Activated CD4-positive, alpha-beta memory T cell treated with anti-CD3 and anti-CD28 coated beads for 36 hours (primary cell): ENCODE measurements around the gene C1GALT1C1L. TPM values are rescaled to one million over a fixed set of nuclear protein-coding genes. Genes with fewer than 3 reads are reported as not detected.
"Not testable (repeated sequence)": the region's sequence is repeated elsewhere in the genome, so short reads cannot be mapped to it uniquely, and the experiment has no call there.

ENCODE experiments used
- CTCF ChIA-PET: fragments of 350-600 bp; sonication (Branson Sonifier 250); formaldehyde crosslinking; loops from one replicate; lab custom pipeline; 2021; ENCODE audit warnings: antibody characterized with exemption, inconsistent platforms; lab: Charles Lee
- POLR2A ChIA-PET: fragments of 350-600 bp; sonication (Branson Sonifier 250); formaldehyde crosslinking; loops from one replicate; lab custom pipeline; 2021; ENCODE audit warnings: antibody characterized with exemption; lab: Charles Lee
- DNase-seq: peaks from one replicate; pipeline ENCODE4 v3.0.0-alpha.2; 2020
- H3K27ac Mint-ChIP-seq: one replicate; pipeline ENCODE4 v1.8.0; 2021; ENCODE audit warnings: mixed read lengths
- H3K27me3 Mint-ChIP-seq: one replicate; pipeline ENCODE4 v1.8.0; 2021; ENCODE audit warnings: mixed read lengths
- H3K36me3 Mint-ChIP-seq: one replicate; pipeline ENCODE4 v1.8.0; 2021; ENCODE audit warnings: mixed read lengths
- H3K4me1 Mint-ChIP-seq: one replicate; pipeline ENCODE4 v1.8.0; 2021; ENCODE audit warnings: low read depth, mixed read lengths
- H3K4me3 Mint-ChIP-seq: one replicate; pipeline ENCODE4 v1.8.0; 2021; ENCODE audit warnings: mild to moderate bottlenecking, mixed read lengths
- H3K9me3 Mint-ChIP-seq: one replicate; pipeline ENCODE4 v1.8.0; 2021; ENCODE audit warnings: mixed read lengths
- intact Hi-C: fragments of 100-400 bp; cut with micrococcal nuclease; formaldehyde crosslinking; loops from one replicate; pipeline ENCODE4 v1.15.1; 2023
- total RNA-seq, 2 experiments: library from RNA; stranded (reverse); gene quantifications; one replicate each; pipeline ENCODE4 v1.2.3, GENCODE V29; 2021

Gene C1GALT1C1L
- total RNA-seq, 2 experiments from 2014 or later = not detected

DNA sequence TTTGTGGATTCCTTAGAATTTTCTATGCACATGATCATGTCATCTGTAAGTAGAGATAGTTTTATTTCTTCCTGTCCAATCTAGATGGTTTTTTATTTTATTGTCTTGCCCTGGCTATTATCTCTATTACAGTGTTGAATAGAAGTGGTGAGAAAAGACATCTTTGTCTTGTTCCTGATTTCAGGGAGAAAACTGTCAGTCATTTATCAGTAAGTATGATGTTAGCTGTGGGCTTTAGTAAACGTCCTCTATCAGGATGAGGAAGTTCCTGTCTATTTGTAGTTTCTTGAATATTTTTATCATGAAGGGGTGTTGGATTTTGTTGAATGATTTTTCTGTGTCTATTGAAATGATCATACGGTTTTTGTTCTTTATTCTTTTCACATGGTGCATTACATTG, 33.9 kb downstream of the C1GALT1C1L start:
- ChIA-PET POLR2A (no interaction called here), CTCF (no interaction called here)
- Mint-ChIP-seq H3K4me1 (peaks cover 4% of the 10 kb centered on the region), H3K27me3 (peaks cover 6% of the 10 kb centered on the region), H3K9me3 (peaks cover 5% of the 10 kb centered on the region), H3K4me3 (no peak overlapping the region), H3K27ac (no peak overlapping the region), H3K36me3 (no peaks in the 10 kb centered on the region)
- DNase-seq = no peak
- intact Hi-C loops = no loop called here

- Mint-ChIP-seq H3K4me1 (peaks cover 14% of the 10 kb centered on the region), H3K36me3 (no peaks in the 10 kb centered on the region), H3K9me3 (peaks cover 5% of the 10 kb centered on the region), H3K4me3 (peak within 1 kb of the TSS; percentile 82), H3K27me3 (peaks cover 34% of the 10 kb centered on the region), H3K27ac (no peak within 1 kb of the TSS)
- DNase-seq = peak; percentile 92
- ChIA-PET CTCF (interaction anchor here (0.5 to 1.1 kb wide), 4 partner anchors 32 to 116 kb away, joined by 3 to 4 read pairs (median 3); no protein-coding TSS in a partner anchor), POLR2A (interaction anchor here (1.6 kb wide), 1 partner anchor 41 kb away, joined by 4 read pairs; the partner anchor contains the start of gene THADA)
- intact Hi-C loops = loop anchor here (10.0 kb wide), 1 partner anchor 138 kb away; the partner anchor contains the start of gene DYNC2LI1
Measured at GRCh38 chr2:43637030-43637803, 39.0 kb downstream of the C1GALT1C1L start, which contains the start of gene PLEKHH2. PLEKHH2 (plus strand) TSS chr2:43637260; CDS start chr2:43644674, 7,414 bp downstream.

GRCh38 chr2:43636621-43637020, 39.6 kb downstream of the C1GALT1C1L start:
- H3K27me3 Mint-ChIP-seq = peaks cover 40% of the 10 kb centered on the region
- H3K27ac Mint-ChIP-seq = no peak overlapping the region
- H3K36me3 Mint-ChIP-seq = no peaks in the 10 kb centered on the region
- peaks cover 5% of the 10 kb centered on the region for H3K9me3 Mint-ChIP-seq
- ChIA-PET CTCF (interaction anchor here (0.5 to 1.1 kb wide), 4 partner anchors 31 to 117 kb away, joined by 3 to 4 read pairs (median 3); no protein-coding TSS in a partner anchor), POLR2A (interaction anchor here (1.6 kb wide), 1 partner anchor 41 kb away, joined by 4 read pairs; the partner anchor contains the start of gene THADA)
- DNase-seq = peak; percentile 29
- H3K4me3 Mint-ChIP-seq = peak overlapping the region; percentile 82
- intact Hi-C loops = loop anchor here (10.0 kb wide), 1 partner anchor 138 kb away; the partner anchor contains the start of gene DYNC2LI1
- H3K4me1 Mint-ChIP-seq = peaks cover 14% of the 10 kb centered on the region

DNA sequence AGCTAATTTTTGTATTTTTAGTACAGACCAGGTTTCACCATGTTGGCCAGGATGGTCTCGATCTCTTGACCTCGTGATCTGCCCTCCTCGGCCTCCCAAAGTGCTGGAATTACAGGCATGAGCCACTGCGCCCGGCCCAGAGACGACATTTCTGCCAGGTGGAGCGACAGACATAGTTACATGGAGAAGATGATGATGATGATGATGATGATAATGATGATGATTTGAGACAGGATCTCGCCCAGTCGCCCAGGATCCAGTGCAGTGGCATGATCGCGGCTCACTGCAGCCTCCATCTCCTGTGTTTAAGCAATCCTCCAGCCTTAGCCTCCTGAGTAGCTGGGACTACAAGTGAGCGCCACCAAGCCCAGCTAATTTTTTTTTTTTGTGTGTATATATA, 40.1 kb downstream of the C1GALT1C1L start:
- peak overlapping the region; percentile 16 for H3K4me3 Mint-ChIP-seq
- peaks cover 14% of the 10 kb centered on the region for H3K4me1 Mint-ChIP-seq
- DNase-seq, H3K36me3 Mint-ChIP-seq, CTCF ChIA-PET, H3K27ac Mint-ChIP-seq, H3K9me3 Mint-ChIP-seq: not testable (repeated sequence)
- intact Hi-C loops = loop anchor here (10.0 kb wide), 1 partner anchor 139 kb away; the partner anchor contains the start of gene DYNC2LI1
- peaks cover 44% of the 10 kb centered on the region for H3K27me3 Mint-ChIP-seq
- POLR2A ChIA-PET = interaction anchor here (1.6 kb wide), 1 partner anchor 40 kb away, joined by 4 read pairs; the partner anchor contains the start of gene THADA

DNA sequence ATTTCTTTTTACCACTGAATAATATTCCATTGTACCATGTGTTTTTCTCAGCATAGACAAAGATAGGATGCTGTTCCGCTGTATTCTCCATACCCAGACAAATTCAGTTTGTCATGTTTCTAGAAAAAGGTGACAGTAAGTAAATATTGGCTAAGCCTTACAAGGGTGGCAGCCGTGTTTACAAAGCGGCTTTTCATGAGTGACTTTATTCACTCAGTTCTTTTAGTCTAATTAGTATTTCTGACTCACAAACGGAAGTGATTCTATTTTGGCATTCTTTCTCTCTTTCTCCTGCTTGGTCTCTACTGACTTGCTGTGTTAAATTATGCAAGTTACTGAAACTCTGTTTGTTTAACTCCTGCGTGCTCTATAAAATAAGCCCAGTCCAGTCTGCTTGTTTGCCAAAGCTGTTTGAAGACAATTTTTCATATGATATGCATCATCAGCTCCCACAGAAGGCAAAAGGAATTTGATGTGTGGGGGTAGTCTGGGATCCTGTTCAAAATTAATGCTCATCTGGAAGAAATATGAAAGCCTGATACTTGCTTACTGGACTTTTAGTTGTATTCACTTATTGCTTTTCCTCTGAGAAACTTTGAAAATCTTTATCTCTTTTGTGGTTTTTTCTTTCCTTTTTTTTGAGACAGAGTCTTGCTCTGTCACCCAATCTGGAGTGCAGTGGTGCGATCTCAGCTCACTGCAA, 41.5 kb downstream of the C1GALT1C1L start:
- DNase-seq = no peak
- peaks cover 46% of the 10 kb centered on the region for H3K27me3 Mint-ChIP-seq
- no peak overlapping the region for H3K27ac Mint-ChIP-seq
- CTCF ChIA-PET = interaction anchor here (0.5 kb wide), 1 partner anchor 24 kb away, joined by 3 read pairs; no protein-coding TSS in a partner anchor
- H3K9me3 Mint-ChIP-seq = peaks cover 5% of the 10 kb centered on the region
- no peaks in the 10 kb centered on the region for H3K36me3 Mint-ChIP-seq
- intact Hi-C loops = loop anchor here (10.0 kb wide), 1 partner anchor 140 kb away; the partner anchor contains the start of gene DYNC2LI1
- POLR2A ChIA-PET = no interaction called here
- peaks cover 14% of the 10 kb centered on the region for H3K4me1 Mint-ChIP-seq
- no peak overlapping the region for H3K4me3 Mint-ChIP-seq

- no peak overlapping the region for H3K27ac Mint-ChIP-seq
- intact Hi-C loops = loop anchor here (10.0 kb wide), 1 partner anchor 143 kb away; the partner anchor contains the start of gene DYNC2LI1
- no peaks in the 10 kb centered on the region for H3K36me3 Mint-ChIP-seq
- no peak for DNase-seq
- H3K4me1 Mint-ChIP-seq = peaks cover 8% of the 10 kb centered on the region
- peaks cover 2% of the 10 kb centered on the region for H3K9me3 Mint-ChIP-seq
- ChIA-PET CTCF (no interaction called here), POLR2A (no interaction called here)
- H3K4me3 Mint-ChIP-seq = no peak overlapping the region
- H3K27me3 Mint-ChIP-seq = peaks cover 40% of the 10 kb centered on the region
Measured at GRCh38 chr2:43631618-43632317, 44.5 kb downstream of the C1GALT1C1L start.

Other genes with a start within 250 kb of the C1GALT1C1L start
- 10 to 100 TPM; 39.0 to 46.6 TPM for gene THADA, start 80.4 kb downstream of the C1GALT1C1L start, total RNA-seq
- under 1 TPM; 0.73 to 0.81 TPM for gene PLEKHH2, start 39.2 kb downstream of the C1GALT1C1L start, total RNA-seq
- gene DYNC2LI1, start 97.6 kb upstream of the C1GALT1C1L start, total RNA-seq = 10 to 100 TPM; 17.7 to 18.7 TPM
- gene ABCG5, start 162.4 kb upstream of the C1GALT1C1L start, total RNA-seq = not detected
- not detected for gene ABCG8, start 162.5 kb upstream of the C1GALT1C1L start, total RNA-seq